Activated CD4-positive, alpha-beta T cell treated with anti-CD3 and anti-CD28 coated beads, Interleukin-2, amount 50 U/mL, for 16 hours (primary cell): ENCODE measurements around the gene NWD2.
"Not testable (repeated sequence)": the region's sequence is repeated elsewhere in the genome, so short reads cannot be mapped to it uniquely, and the experiment has no call there.

Experiments
- DNase-seq: peaks from one replicate; pipeline ENCODE4 v3.0.0-alpha.2; 2020

NWD2 gene, protein sequence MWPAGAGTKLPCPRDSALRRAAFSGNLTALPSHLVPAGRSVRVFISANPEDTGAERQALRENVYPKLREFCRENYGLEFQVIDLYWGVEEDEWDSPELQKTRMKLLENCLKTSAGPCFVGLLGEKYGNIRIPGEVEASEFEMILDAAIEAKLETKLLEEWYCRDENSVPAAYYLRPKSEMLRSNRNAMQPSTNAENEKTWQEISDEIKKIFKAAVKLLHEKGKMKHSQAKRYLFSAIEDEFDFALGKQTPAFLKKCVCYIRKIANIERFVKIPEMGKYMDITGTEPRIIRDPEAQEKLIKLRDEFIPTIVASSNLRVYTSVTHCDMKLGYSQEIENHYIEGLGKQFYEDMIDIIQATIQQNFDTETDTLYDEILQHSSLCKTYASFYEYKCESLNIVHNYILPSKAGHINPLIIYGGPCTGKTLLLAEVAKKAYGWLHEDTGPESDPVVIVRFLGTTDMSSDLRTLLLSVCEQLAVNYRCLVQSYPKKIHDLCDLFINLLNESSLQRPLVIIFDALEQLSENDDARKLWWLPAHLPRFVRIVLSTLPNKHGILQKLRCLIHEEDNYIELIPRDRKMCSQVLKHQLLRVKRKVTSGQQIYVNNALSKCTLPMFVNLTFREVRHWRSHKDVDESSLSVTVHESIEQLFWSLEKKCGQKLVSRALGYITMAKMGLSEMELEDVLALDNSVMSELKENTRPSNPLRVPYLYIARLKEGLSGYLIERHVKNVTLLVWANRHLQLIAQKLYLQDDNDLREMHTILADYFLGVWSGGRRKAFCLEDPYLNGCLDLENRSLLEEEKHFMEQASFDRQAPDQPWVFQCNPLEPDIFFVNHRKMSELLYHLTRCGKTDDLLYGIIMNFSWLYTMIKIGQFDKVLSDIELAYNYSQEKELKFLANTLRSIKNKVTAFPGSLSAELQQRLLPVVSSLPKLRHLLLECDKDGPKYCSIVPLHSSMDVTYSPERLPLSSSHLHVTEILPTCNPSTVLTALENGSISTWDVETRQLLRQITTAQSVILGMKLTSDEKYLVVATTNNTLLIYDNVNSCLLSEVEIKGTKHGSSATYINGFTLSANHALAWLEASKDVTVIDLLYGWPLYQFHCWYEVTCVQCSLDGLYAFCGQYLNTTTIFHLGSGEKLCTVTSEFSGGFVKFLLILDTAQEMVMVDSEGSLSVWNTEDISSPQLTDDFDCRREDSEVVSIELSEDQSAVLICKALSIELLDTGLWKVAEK (N-terminal part only)

GRCh38 chr4:37244583-37245390 is at the start of gene NWD2:
NWD2 (plus strand) TSS chr4:37244743; CDS start chr4:37245068, 325 bp downstream.
- no peak for DNase-seq

DNA sequence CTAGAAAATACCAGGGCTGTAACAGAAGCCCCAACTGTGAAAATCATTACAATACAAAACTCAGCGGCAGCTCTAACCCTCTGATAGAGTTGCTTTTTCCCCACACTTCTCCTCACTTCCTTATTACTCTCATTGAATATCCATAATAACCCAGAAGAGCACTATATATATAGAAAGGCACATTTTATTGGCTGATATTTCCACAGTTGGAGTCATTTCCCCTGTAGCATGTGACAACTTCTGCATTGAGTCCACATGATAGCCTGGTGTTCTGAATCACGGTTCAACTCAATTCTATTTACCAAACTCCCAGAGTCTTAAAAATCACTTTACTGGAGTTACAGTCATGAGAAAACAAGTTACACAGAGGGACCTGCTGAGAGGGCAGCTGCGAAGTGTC is 46.6 kb upstream of the NWD2 start:
- no peak for DNase-seq

DNA sequence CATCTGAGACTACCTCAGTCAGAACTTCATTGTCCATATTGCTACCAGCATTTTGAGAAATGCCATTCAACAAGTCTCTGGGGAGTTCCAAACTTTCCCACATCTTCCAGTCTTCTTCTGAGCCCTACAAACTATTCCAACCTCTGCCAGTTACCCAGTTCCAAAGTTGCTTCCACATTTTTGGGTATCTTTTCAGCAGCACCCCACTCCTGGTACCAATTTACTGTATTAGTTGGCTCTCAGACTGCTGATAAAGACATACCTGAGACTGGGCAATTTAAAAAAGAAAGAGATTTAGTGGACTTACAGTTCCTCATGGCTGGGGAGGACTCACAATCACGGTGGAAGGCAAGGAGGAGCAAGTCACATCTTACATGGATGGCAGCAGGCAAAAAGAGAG is 39.8 kb upstream of the NWD2 start:
- not testable (repeated sequence) for DNase-seq

- DNase-seq: no peak
Observed at GRCh38 chr4:37216209-37216608, 28.3 kb upstream of the NWD2 start.

GRCh38 chr4:37219242-37219641 is 25.3 kb upstream of the NWD2 start:
- DNase-seq: no peak

GRCh38 chr4:37219990-37220389 is 24.6 kb upstream of the NWD2 start:
- no peak for DNase-seq

DNA sequence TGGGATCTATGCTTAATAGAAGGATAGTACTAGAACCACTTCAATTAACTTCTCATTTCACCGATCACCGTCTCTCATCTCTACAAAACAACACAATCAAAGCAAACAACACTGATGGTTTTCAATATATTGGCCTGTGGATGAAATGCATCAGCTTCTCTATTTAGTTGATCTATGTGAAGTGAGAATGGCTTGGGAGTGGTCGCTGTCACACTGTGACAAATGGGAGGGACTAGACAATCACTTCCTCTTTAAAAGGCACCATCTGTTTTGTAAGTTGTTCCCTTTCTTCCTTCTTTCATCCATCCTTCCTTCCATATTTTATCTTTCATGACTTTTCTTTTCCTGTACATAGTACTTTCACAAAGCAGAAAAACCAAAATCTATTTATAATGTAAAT is 23.9 kb upstream of the NWD2 start:
- no peak for DNase-seq

DNA sequence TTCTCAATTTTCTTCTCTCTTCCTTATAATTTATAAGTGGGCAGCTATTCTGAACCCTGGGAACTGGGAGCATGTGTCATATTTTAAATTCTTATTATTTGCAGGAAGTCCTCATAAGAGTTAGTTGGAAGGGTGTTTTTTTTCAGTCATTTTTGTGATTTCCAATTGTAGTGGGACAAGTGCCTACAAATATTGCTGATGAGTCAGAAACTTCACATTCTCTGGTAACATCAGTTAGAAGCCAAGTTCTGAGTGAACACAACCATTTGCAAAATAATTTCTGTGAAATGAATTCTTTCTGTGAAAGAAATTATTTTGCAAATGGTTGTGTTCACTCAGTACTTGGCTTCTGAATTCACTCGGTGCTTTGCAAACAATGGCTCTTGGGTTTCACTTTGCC is 20.8 kb upstream of the NWD2 start:
- no peak for DNase-seq

DNA sequence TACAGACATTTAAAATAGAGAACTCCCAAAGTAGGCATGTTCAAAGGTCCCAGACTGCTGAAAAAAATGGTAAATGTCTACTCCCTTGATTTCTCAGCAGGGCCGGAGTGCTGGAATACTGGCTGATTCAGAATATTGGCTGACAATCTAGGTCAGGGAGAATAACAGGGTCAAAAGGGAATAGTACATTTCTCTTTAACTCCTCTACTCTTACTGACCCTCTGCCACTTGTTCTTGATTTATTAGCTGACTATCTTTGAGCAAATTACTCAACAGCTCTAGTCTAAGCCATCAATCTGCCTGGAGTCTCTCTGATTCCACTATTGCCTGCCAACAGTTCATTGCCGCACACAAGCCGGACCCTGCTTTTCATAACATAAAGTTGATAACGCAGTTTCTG is 19.7 kb upstream of the NWD2 start:
- no peak for DNase-seq

DNA sequence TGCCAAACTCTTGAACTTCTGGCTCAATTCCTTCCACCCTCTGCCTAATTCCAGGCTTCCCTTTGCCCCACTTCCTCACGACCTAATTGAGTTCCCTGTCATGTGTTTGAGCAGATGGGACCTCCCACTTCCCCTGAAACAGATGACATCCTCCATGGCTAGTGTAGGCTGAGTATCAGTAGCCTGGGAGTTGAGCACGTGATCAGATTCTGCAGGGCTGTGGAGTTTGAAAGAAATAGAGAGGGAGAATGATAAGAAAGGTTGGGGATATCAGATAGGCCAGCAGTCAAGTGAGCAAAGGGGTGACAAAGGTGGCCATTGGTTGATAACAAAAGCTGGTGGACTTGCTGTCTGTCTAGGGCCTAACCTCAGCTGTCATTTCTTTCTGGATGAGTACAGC is 18.8 kb upstream of the NWD2 start:
- no peak for DNase-seq

GRCh38 chr4:37232315-37232714 is 12.2 kb upstream of the NWD2 start:
- DNase-seq: no peak

- no peak for DNase-seq
Observed at GRCh38 chr4:37236165-37236564, 8.4 kb upstream of the NWD2 start.

- peak; percentile 69 for DNase-seq
Observed at GRCh38 chr4:37241647-37242046, 2.9 kb upstream of the NWD2 start.

- no peak for DNase-seq
Observed at GRCh38 chr4:37243051-37243450, 1.5 kb upstream of the NWD2 start.

DNA sequence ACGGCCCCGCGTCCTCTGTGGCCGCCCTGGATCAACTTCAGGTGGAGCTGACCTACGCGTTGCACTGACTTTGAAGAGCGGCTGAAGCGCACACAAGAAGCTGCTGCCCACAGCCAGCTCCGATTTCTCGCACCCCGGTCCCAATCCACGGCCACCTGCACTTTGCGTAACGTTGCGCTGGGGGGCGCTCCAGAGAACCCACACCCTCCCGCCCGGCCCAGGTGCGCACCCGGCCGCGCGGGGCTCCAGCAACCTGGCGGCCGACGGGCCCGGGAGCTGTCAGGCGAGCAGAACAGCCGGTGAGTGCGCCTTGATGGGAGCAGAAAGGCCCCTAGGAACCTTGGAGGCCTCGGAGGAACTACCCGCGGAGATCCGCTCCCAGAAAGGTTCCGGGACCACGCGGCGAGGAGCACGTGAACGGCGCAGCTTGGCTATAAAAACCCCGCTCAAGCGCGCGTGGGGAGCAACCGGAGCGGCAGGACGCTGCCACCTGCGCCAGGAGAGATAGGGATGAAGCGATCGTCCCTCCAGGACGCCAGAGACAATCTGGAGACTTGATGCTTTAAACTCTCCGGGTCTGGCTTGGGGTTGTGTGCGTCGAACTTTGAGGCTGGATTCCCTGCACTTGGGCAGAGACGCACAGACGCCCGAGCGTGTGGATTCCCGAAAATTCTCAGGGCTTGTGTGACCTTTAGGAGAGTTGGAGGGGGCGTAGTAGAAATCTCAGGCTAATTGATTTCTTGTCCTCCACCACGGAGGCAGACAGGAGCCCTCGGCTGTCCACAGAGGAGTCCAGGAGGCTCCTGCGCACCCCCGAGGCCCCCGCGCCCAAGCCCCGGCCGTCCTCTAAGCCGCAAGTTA is 591 bp upstream of the NWD2 start:
- no peak for DNase-seq

- DNase-seq: no peak
Observed at GRCh38 chr4:37245391-37245954, 930 bp downstream of the NWD2 start.

DNA sequence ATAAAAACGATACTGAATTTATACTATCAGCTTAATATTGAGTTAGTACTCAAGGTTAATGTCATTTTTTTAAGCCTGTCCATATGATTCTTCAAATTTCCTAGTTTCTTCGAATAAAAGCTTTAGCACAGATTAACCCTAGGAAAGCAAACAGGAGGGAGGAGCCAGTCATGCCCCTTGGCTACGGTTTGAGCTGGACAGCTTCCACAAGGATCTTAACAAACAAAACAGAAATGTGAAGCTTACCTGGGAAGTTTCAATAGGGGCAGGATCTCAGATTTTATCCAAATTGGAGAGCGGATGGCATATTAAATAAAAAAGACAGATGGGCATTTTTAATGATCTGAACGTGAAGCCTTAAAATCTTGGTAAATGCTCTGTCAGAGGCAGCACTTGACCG is 2.3 kb downstream of the NWD2 start:
- DNase-seq: no peak

DNA sequence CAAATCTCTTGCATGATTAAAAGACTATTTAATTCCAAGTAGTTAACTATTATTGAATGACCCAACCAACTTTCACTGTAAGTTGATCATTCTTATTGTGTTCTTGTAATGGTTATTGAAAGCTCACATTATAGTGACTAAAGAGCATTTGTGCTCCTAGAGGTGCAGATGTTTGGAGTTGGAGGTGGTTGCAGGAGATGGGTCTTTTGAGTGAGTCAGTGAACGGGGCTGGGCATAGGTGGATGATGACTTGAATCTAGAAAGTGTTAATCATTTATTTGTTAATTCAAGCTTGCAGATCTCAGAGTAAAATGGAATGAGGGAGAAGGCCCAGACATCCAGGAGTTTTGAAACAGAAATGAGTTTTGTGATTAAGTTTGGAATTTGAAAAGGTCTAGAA is 13.7 kb downstream of the NWD2 start:
- DNase-seq: no peak

- no peak for DNase-seq
Observed at GRCh38 chr4:37268319-37268718, 23.8 kb downstream of the NWD2 start.

DNA sequence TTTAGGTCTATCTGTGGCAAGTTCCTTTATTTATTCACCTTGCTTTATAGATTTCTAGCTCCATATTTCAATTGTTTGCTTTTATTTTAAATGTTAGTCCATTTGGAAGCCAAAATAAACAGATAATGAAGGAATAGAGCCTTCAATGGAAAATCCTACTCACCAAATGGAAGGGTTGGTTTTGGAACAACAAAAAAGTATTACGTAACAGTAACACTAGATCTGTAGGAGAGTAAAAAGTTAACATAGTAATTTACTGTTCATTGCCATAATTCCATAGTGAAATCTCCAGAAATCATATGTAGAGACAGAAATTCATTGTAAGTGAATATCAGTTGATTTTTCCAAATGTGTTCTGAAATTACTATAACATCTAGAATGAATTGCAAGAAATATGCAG is 34.6 kb downstream of the NWD2 start:
- DNase-seq: no peak
